Measurements from ENCODE around the gene BTF3L4.

Gene BTF3L4

GRCh38 chr1:52055066-52055865 is 829 bp upstream of the BTF3L4 start, which contains the start of gene TXNDC12:
Gene TXNDC12 (minus strand): TSS chr1:52055191. CDS start chr1:52055096, 95 bp downstream.
- WGBS (ENCODE audit: insufficient coverage, insufficient read length) = no CpG with 5 or more reads among the region's 45 CpGs
- no peaks in the 10 kb centered on the region for H3K4me1 ChIP-seq (ENCODE audit: control insufficient read depth, insufficient read depth, low read length)
- H3K36me3 ChIP-seq (ENCODE audit: control insufficient read depth, insufficient read depth, low read length) = peaks cover 2% of the 10 kb centered on the region; the same call in 1 of the 2 replicates
- H3K9me3 ChIP-seq (ENCODE audit: control insufficient read depth, insufficient read depth, low read length) = no peaks in the 10 kb centered on the region
- no peaks in the 10 kb centered on the region for H3K27me3 ChIP-seq (ENCODE audit: control insufficient read depth, insufficient read depth, low read length)
- H3K4me3 ChIP-seq (ENCODE audit: low read length) = peak within 1 kb of the TSS; percentile 88
- peak within 1 kb of the TSS; percentile 32 for H3K27ac ChIP-seq (ENCODE audit: low read length)
- DNase-seq (ENCODE audit: low read depth, low spot score) = peak; percentile 80

GRCh38 chr1:52055866-52056162 is 281 bp upstream of the BTF3L4 start:
- no peaks in the 10 kb centered on the region for H3K9me3 ChIP-seq (ENCODE audit: control insufficient read depth, insufficient read depth, low read length)
- no peaks in the 10 kb centered on the region for H3K4me1 ChIP-seq (ENCODE audit: control insufficient read depth, insufficient read depth, low read length)
- WGBS (ENCODE audit: insufficient coverage, insufficient read length) = no CpG with 5 or more reads among the region's 12 CpGs
- H3K27ac ChIP-seq (ENCODE audit: low read length) = no peak overlapping the region
- H3K4me3 ChIP-seq (ENCODE audit: low read length) = peak overlapping the region; percentile 88; the same call in 1 of the 2 replicates
- no peaks in the 10 kb centered on the region for H3K27me3 ChIP-seq (ENCODE audit: control insufficient read depth, insufficient read depth, low read length)
- no peak for DNase-seq (ENCODE audit: low read depth, low spot score)
- H3K36me3 ChIP-seq (ENCODE audit: control insufficient read depth, insufficient read depth, low read length) = peaks cover 7% of the 10 kb centered on the region; the same call in 1 of the 2 replicates

GRCh38 chr1:52056937-52057231 is 789 bp downstream of the BTF3L4 start:
- Histone ChIP-seq H3K36me3 (ENCODE audit: control insufficient read depth, insufficient read depth, low read length) (peaks cover 10% of the 10 kb centered on the region; the same call in 1 of the 2 replicates), H3K27me3 (ENCODE audit: control insufficient read depth, insufficient read depth, low read length) (no peaks in the 10 kb centered on the region), H3K4me1 (ENCODE audit: control insufficient read depth, insufficient read depth, low read length) (no peaks in the 10 kb centered on the region), H3K9me3 (ENCODE audit: control insufficient read depth, insufficient read depth, low read length) (no peaks in the 10 kb centered on the region), H3K27ac (ENCODE audit: low read length) (no peak overlapping the region), H3K4me3 (ENCODE audit: low read length) (peak overlapping the region; percentile 92; the same call in 1 of the 2 replicates)
- DNase-seq (ENCODE audit: low read depth, low spot score) = no peak
- WGBS (ENCODE audit: insufficient coverage, insufficient read length) = no CpG with 5 or more reads among the region's 4 CpGs

- no peak for DNase-seq (ENCODE audit: low read depth, low spot score)
- Histone ChIP-seq H3K27me3 (ENCODE audit: control insufficient read depth, insufficient read depth, low read length) (no peaks in the 10 kb centered on the region), H3K27ac (ENCODE audit: low read length) (no peak overlapping the region), H3K4me1 (ENCODE audit: control insufficient read depth, insufficient read depth, low read length) (no peaks in the 10 kb centered on the region), H3K4me3 (ENCODE audit: low read length) (peak overlapping the region; percentile 92; the same call in 1 of the 2 replicates), H3K9me3 (ENCODE audit: control insufficient read depth, insufficient read depth, low read length) (no peaks in the 10 kb centered on the region), H3K36me3 (ENCODE audit: control insufficient read depth, insufficient read depth, low read length) (peaks cover 10% of the 10 kb centered on the region; the same call in 1 of the 2 replicates)
- no CpG with 5 or more reads among the region's 1 CpG for WGBS (ENCODE audit: insufficient coverage, insufficient read length)
Observed at GRCh38 chr1:52057255-52057654, 1.2 kb downstream of the BTF3L4 start.

- H3K4me1 ChIP-seq (ENCODE audit: control insufficient read depth, insufficient read depth, low read length) = no peaks in the 10 kb centered on the region
- H3K27ac ChIP-seq (ENCODE audit: low read length) = no peak overlapping the region
- no peaks in the 10 kb centered on the region for H3K27me3 ChIP-seq (ENCODE audit: control insufficient read depth, insufficient read depth, low read length)
- H3K36me3 ChIP-seq (ENCODE audit: control insufficient read depth, insufficient read depth, low read length) = peaks cover 10% of the 10 kb centered on the region; the same call in 1 of the 2 replicates
- DNase-seq (ENCODE audit: low read depth, low spot score) = no peak
- H3K9me3 ChIP-seq (ENCODE audit: control insufficient read depth, insufficient read depth, low read length) = no peaks in the 10 kb centered on the region
- H3K4me3 ChIP-seq (ENCODE audit: low read length) = no peak overlapping the region
- WGBS (ENCODE audit: insufficient coverage, insufficient read length) = no CpG with 5 or more reads among the region's 1 CpG
Observed at GRCh38 chr1:52057876-52058415, 1.9 kb downstream of the BTF3L4 start.

- Histone ChIP-seq H3K36me3 (ENCODE audit: control insufficient read depth, insufficient read depth, low read length) (peaks cover 14% of the 10 kb centered on the region; the same call in 1 of the 2 replicates), H3K4me1 (ENCODE audit: control insufficient read depth, insufficient read depth, low read length) (no peaks in the 10 kb centered on the region), H3K9me3 (ENCODE audit: control insufficient read depth, insufficient read depth, low read length) (no peaks in the 10 kb centered on the region), H3K4me3 (ENCODE audit: low read length) (no peak overlapping the region), H3K27me3 (ENCODE audit: control insufficient read depth, insufficient read depth, low read length) (no peaks in the 10 kb centered on the region), H3K27ac (ENCODE audit: low read length) (no peak overlapping the region)
- no peak for DNase-seq (ENCODE audit: low read depth, low spot score)
Observed at GRCh38 chr1:52059321-52059720, 3.2 kb downstream of the BTF3L4 start.

- no peak for DNase-seq (ENCODE audit: low read depth, low spot score)
- peaks cover 14% of the 10 kb centered on the region; the same call in 1 of the 2 replicates for H3K36me3 ChIP-seq (ENCODE audit: control insufficient read depth, insufficient read depth, low read length)
- WGBS (ENCODE audit: insufficient coverage, insufficient read length) = no CpG with 5 or more reads among the region's 1 CpG
Observed at GRCh38 chr1:52059888-52060287, 3.8 kb downstream of the BTF3L4 start.

GRCh38 chr1:52060822-52061221 is 4.7 kb downstream of the BTF3L4 start:
- H3K4me1 ChIP-seq (ENCODE audit: control insufficient read depth, insufficient read depth, low read length) = no peaks in the 10 kb centered on the region
- no CpG with 5 or more reads among the region's 4 CpGs for WGBS (ENCODE audit: insufficient coverage, insufficient read length)
- H3K27me3 ChIP-seq (ENCODE audit: control insufficient read depth, insufficient read depth, low read length) = no peaks in the 10 kb centered on the region
- H3K4me3 ChIP-seq (ENCODE audit: low read length) = no peak overlapping the region
- H3K27ac ChIP-seq (ENCODE audit: low read length) = no peak overlapping the region
- H3K36me3 ChIP-seq (ENCODE audit: control insufficient read depth, insufficient read depth, low read length) = peaks cover 15% of the 10 kb centered on the region; the same call in 1 of the 2 replicates
- DNase-seq (ENCODE audit: low read depth, low spot score) = no peak
- H3K9me3 ChIP-seq (ENCODE audit: control insufficient read depth, insufficient read depth, low read length) = no peaks in the 10 kb centered on the region

More at GRCh38 chr1:52059888-52060287, 3.8 kb downstream of the BTF3L4 start:
- Histone ChIP-seq H3K4me3 (ENCODE audit: low read length) (no peak overlapping the region), H3K4me1 (ENCODE audit: control insufficient read depth, insufficient read depth, low read length) (no peaks in the 10 kb centered on the region), H3K9me3 (ENCODE audit: control insufficient read depth, insufficient read depth, low read length) (no peaks in the 10 kb centered on the region), H3K27me3 (ENCODE audit: control insufficient read depth, insufficient read depth, low read length) (no peaks in the 10 kb centered on the region), H3K27ac (ENCODE audit: low read length) (no peak overlapping the region)

GRCh38 chr1:52063192-52063591 is 7.1 kb downstream of the BTF3L4 start:
- DNase-seq (ENCODE audit: low read depth, low spot score) = no peak
- Histone ChIP-seq H3K9me3 (ENCODE audit: control insufficient read depth, insufficient read depth, low read length) (no peaks in the 10 kb centered on the region), H3K27ac (ENCODE audit: low read length) (no peak overlapping the region), H3K36me3 (ENCODE audit: control insufficient read depth, insufficient read depth, low read length) (peaks cover 19% of the 10 kb centered on the region; the same call in 1 of the 2 replicates), H3K4me3 (ENCODE audit: low read length) (no peak overlapping the region), H3K4me1 (ENCODE audit: control insufficient read depth, insufficient read depth, low read length) (no peaks in the 10 kb centered on the region), H3K27me3 (ENCODE audit: control insufficient read depth, insufficient read depth, low read length) (no peaks in the 10 kb centered on the region)
- WGBS (ENCODE audit: insufficient coverage, insufficient read length) = no CpG with 5 or more reads among the region's 2 CpGs

GRCh38 chr1:52070704-52071103 is 14.6 kb downstream of the BTF3L4 start:
- no peaks in the 10 kb centered on the region for H3K27me3 ChIP-seq (ENCODE audit: control insufficient read depth, insufficient read depth, low read length)
- H3K36me3 ChIP-seq (ENCODE audit: control insufficient read depth, insufficient read depth, low read length) = peaks cover 7% of the 10 kb centered on the region; the same call in 1 of the 2 replicates
- H3K4me1 ChIP-seq (ENCODE audit: control insufficient read depth, insufficient read depth, low read length) = no peaks in the 10 kb centered on the region
- H3K27ac ChIP-seq (ENCODE audit: low read length) = no peak overlapping the region
- no peak for DNase-seq (ENCODE audit: low read depth, low spot score)
- no peaks in the 10 kb centered on the region for H3K9me3 ChIP-seq (ENCODE audit: control insufficient read depth, insufficient read depth, low read length)
- WGBS (ENCODE audit: insufficient coverage, insufficient read length) = no CpG with 5 or more reads among the region's 4 CpGs
- H3K4me3 ChIP-seq (ENCODE audit: low read length) = no peak overlapping the region
